CD4-positive, alpha-beta T cell treated with Interferon alpha-2 for 1 hour (primary cell): ENCODE measurements around the gene GRIK4.

Experiments used
- DNase-seq, 2 donors: peaks; one replicate each; pipeline ENCODE4 v3.0.0-alpha.2; 2020 to 2022

Gene GRIK4

GRCh38 chr11:120714438-120714837 lies 202.9 kb downstream of the GRIK4 start:
- no peak for DNase-seq

DNA sequence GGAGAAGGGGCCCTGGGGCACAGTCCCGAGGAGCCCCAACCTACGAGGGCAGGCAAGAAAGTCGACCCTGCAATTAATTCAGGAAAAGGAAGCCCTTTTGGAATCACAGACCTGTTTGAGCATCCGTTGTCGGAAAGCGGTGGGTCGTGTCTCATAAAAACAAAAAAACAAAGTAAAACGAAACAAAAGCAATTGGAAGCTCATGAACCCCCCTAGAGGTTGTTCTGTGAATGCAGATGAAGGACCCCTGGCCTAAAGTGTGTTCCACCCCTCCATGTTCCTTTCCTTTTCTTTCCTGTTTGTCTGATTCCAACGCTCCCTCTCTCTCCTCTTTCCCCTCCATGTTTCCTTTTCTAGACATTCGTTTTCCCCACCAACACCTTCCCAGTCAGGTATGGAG lies 203.7 kb downstream of the GRIK4 start:
- DNase-seq, result no peak

DNA sequence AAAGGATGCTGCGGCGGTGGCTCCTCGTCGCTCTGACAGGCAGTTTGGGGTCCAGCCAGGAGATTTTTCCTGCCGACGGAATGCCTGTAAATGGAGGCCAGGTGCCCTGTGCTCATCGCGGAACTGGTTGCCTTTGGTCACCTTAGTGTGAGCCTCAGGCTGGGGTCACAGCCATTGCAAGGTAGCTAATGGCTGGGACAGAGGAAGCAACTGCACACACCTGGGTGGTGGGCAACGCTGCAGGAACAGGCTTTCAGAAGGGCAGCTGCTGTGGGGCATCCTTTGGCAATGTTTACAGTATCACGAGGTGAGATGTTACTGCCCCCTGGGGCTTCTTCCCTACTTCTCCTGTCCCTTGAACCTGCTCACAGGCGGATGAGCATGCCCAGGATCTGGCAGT lies 205.5 kb downstream of the GRIK4 start:
- DNase-seq, result no peak

GRCh38 chr11:120717623-120718022 lies 206.1 kb downstream of the GRIK4 start:
- no peak for DNase-seq

DNA sequence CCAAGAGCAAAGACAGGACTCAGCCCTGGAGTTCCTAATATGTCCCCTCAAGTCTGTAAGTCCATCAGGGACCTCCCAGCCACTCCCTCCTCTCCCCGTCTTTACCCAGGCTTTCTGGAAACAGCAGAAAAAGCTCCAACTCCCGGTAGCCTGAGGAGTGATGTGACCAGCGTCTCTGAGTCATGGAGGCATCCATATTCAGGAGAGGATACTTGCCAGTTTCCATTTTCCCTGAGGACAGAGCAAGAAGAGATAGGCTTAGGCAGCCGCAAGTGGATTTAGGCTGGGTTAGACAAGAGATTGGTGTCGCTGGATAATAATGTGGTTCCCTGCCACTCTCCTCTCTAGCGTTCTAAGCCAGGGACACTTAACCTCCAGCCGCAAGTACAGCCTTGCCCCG lies 206.6 kb downstream of the GRIK4 start:
- no peak for DNase-seq

DNA sequence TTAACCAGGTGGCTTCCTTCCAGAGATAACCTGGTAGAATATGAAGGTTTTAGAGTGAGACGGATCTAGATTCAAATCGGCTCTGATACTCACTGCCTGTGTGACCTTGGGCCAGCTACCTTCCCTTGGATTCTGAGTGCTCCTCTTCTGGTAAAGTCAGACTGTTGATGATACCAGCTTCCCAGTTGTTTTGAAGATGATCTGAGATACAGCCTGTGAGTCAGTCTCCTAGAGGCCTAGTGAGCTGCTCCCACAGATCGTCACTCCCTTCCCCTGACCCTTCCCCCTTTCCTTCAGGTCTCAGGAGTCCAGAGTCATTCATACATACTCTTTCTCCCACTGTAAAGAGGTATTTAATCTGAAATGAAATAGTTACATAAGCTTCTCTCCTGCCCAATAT lies 207.8 kb downstream of the GRIK4 start:
- DNase-seq, result no peak

GRCh38 chr11:120720760-120721159 lies 209.2 kb downstream of the GRIK4 start:
- no peak for DNase-seq

DNA sequence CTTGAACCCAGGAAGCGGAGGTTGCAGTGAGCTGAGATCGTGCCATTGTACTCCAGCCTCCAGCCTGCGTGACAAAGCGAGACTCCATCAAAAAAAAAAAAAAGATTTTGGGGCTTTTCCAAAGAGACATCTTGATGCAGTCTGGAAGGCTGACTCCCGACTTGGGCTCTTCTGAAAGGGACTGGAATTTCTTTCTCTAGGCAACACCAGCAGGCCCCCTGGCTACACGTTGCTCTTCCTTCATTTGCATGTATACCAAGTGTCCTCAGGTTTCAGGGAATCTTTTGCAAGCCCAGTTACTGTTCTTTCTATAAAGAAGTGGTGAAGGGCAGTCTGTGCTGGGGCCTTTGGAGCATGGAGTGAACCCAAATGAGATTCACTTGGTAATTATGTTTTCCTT lies 211.0 kb downstream of the GRIK4 start:
- no peak for DNase-seq

GRCh38 chr11:120723751-120724150 lies 212.2 kb downstream of the GRIK4 start:
- no peak for DNase-seq

GRCh38 chr11:120727752-120728151 lies 216.2 kb downstream of the GRIK4 start:
- no peak for DNase-seq

DNA sequence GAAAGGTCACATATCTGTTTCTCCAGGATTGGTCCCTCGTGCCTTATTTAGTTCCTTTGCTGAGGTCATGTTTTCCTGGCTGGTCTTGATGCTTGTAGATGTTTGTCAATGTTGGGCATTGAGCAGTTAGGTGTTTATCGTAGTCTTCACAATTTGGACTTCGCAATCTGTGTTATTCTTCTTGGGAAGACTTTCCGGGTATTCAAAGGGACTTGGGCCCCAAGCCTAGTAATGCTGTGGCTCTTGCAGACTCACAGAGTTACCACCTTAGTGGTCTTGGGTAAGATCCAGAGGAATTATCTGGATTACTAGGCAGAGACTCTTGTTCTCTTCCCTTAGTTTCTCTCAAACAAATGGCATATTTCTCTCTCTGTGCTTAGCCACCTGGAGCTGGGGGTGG lies 223.5 kb downstream of the GRIK4 start:
- DNase-seq, result no peak

- no peak for DNase-seq
These were observed 227.0 kb downstream of the GRIK4 start for GRCh38 chr11:120738516-120739046.

GRCh38 chr11:120739780-120740179 lies 228.2 kb downstream of the GRIK4 start:
- no peak for DNase-seq

GRCh38 chr11:120740380-120740779 lies 228.8 kb downstream of the GRIK4 start:
- no peak for DNase-seq

DNA sequence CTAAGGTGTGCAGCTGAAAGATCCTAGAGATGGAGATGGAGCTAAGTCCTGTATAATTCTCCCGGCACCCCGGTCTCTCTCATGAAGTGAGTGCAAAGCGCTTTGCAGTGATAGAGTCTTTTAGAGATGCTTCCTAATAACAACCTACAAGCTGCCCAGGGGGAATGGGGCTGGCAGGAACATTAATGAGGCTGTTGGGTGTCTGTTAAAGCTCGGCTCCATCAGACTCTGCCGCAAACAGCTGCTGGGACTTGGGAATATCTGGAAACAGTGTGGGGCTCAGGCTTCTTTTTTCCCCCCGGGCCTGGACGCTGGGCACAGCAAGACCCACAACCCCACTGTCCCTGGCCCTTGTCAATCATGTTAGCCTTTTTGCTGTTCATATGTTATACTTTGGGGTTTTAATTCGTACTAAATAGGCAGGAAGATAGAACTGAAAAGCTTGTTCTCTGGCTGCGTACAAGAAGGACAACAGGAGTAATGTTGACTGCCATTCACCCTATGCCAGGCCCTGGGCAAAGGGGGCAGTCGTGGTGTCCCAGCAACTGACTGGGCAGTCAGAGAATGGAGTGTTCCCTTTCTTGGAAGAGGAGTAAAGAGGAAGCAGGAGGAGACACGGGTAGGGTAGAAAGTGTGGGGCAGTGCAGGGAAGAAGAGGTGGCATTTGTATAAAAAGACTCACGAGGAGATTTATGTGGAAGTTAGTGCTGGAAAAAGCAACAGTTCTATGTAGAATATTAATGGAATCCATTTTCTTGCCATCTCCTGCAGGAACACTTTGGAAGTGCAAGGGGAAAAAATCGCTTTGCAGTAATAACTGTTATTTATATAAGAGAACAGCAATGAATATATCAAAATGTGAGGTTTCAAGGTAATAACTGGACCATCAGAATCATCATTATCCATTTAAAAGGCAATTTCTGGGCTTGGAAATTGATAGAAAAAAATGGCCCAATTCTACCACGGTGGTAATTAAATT lies 232.8 kb downstream of the GRIK4 start:
- no peak for DNase-seq

DNA sequence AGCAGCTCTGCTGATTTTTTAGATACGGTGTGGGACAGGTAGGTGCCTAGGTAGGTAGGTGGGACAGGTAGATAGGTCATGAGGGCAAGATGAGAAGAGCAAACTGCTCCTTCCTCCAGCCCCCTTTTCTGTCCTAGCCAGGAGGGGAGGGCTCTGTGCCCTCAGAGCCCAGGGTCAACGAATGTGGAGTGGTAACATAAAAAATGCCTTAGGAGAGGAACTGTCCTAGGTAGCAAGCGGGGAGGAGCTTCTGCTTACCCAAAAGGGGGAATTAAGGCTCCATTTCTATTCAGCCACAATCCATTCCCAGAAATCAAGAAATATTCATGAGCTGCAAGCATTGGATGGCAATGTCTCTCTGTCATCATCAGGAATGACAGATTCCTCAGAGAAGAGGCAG lies 234.8 kb downstream of the GRIK4 start:
- DNase-seq, result no peak

GRCh38 chr11:120746836-120747609 lies 235.5 kb downstream of the GRIK4 start:
- no peak for DNase-seq

GRCh38 chr11:120747850-120748814 lies 236.6 kb downstream of the GRIK4 start:
- no peak for DNase-seq

DNA sequence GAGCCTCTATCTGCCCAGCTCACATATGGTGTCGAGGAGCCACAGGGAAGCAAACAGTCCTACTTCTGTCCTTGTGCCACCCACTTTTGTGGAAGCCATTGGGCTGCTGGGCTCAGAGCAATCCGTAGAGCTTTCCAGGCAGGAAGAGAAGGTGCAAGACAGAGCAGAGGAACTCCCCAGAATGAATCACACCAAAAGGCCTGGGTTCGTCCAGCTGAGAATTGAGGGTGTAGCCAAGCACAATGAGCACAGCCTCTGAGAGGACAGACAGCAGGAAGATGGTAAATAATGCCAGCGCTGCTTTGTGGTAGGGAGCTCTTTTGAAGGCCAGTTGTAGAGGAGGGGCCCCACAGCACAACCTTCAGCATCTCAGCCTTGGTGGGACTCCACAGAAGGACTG lies 237.8 kb downstream of the GRIK4 start:
- no peak for DNase-seq

GRCh38 chr11:120750647-120751549 lies 239.3 kb downstream of the GRIK4 start:
- DNase-seq, result no peak

DNA sequence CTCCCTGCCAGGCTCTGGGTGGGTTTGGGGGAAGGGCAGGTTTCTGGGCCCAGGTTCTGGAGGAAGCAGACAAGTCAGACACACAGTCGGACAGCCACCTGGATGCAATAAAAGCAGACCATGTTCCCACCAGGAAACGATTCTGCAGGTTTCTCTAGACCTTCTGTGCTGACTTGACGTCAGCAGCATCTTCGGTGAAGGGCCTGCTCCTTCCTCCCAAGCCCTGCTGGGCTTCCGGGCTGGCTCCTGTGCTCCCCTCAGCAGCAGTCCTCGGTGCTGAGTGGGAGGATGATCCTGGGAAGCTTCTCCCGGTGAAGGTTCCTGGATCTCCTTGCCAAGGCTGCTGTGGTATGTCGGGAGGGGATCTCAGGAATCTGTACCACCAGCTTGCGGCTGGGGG lies 240.0 kb downstream of the GRIK4 start:
- no peak for DNase-seq
